ENCODE measurements around the gene MAP3K12.
A peak's percentile ranks its signal among the peaks of the same experiment; 100 is the strongest.
"Not testable (repeated sequence)": the region's sequence is repeated elsewhere in the genome, so short reads cannot be mapped to it uniquely, and the experiment has no call there.

MAP3K12 gene

GRCh38 chr12:53499266-53500141 is at the start of gene MAP3K12:
Gene MAP3K12 (minus strand): TSS chr12:53499458. CDS start chr12:53487391, 12,067 bp downstream.
- peak; percentile 82 for DNase-seq

GRCh38 chr12:53548354-53548753 is 49.1 kb upstream of the MAP3K12 start:
- not testable (repeated sequence) for DNase-seq

GRCh38 chr12:53543539-53543938 is 44.3 kb upstream of the MAP3K12 start:
- peak; percentile 80 for DNase-seq

GRCh38 chr12:53539526-53539925 is 40.3 kb upstream of the MAP3K12 start:
- no peak for DNase-seq

GRCh38 chr12:53538209-53538689 is 39.0 kb upstream of the MAP3K12 start:
- no peak for DNase-seq

- DNase-seq, result no peak
Observed at GRCh38 chr12:53536962-53537361, 37.7 kb upstream of the MAP3K12 start.

- DNase-seq, result peak; percentile 10
Observed at GRCh38 chr12:53533471-53533870, 34.2 kb upstream of the MAP3K12 start.

- DNase-seq, result peak; percentile 9
Observed at GRCh38 chr12:53532524-53533445, 33.5 kb upstream of the MAP3K12 start.

- DNase-seq, result no peak
Observed at GRCh38 chr12:53532021-53532420, 32.8 kb upstream of the MAP3K12 start.

GRCh38 chr12:53530920-53531319 is 31.7 kb upstream of the MAP3K12 start:
- no peak for DNase-seq

GRCh38 chr12:53530061-53530460 is 30.8 kb upstream of the MAP3K12 start:
- DNase-seq, result no peak

- DNase-seq, result no peak
Observed at GRCh38 chr12:53524476-53524875, 25.2 kb upstream of the MAP3K12 start.

GRCh38 chr12:53523131-53523530 is 23.9 kb upstream of the MAP3K12 start:
- no peak for DNase-seq

GRCh38 chr12:53518381-53518780 is 19.1 kb upstream of the MAP3K12 start:
- DNase-seq, result no peak

GRCh38 chr12:53516758-53517455 is 17.6 kb upstream of the MAP3K12 start:
- DNase-seq, result no peak

GRCh38 chr12:53515291-53515680 is 16.0 kb upstream of the MAP3K12 start:
- DNase-seq, result no peak

- no peak for DNase-seq
Observed at GRCh38 chr12:53514628-53515290, 15.5 kb upstream of the MAP3K12 start.

- DNase-seq, result no peak
Observed at GRCh38 chr12:53513712-53514410, 14.6 kb upstream of the MAP3K12 start.

- no peak for DNase-seq
Observed at GRCh38 chr12:53510181-53510812, 11.0 kb upstream of the MAP3K12 start.

- peak; percentile 96 for DNase-seq
Observed at GRCh38 chr12:53508534-53509170, 9.4 kb upstream of the MAP3K12 start.

- no peak for DNase-seq
Observed at GRCh38 chr12:53507603-53507885, 8.3 kb upstream of the MAP3K12 start.
